Panc1 (cell line): Measurements from ENCODE around the gene MSANTD7. TPM values are rescaled to one million over a fixed set of nuclear protein-coding genes. Genes with fewer than 3 reads are reported as not detected.
A peak's percentile ranks its signal among the peaks of the same experiment; 100 is the strongest.

Source experiments
- ATAC-seq: fragments of 200-7000 bp; cut with Tn5 transposase; 2 replicates; pipeline ENCODE4 v1.9.1; 2020; ENCODE audit warnings: mild to moderate bottlenecking, moderate library complexity
- BruUV-seq: library from RNA; stranded (reverse); fragments of 400-500 nt; replicated peaks from 2 replicates; lab custom pipeline; 2021; lab: Mats Ljungman, UMichigan
- CTCF ChIA-PET: fragments of 300-600 bp; sonication (Branson Sonifier 250); formaldehyde crosslinking; loops from one replicate; lab custom pipeline; 2022; ENCODE audit warnings: antibody characterized with exemption; lab: Charles Lee
- POLR2A ChIA-PET: fragments of 300-600 bp; sonication (Branson Sonifier 250); formaldehyde crosslinking; loops from one replicate; lab custom pipeline; 2022; ENCODE audit warnings: antibody characterized with exemption; lab: Charles Lee
- DNase-seq: peaks from one replicate; pipeline ENCODE4 v3.0.0-alpha.2; 2010; ENCODE audit warnings: low read depth, low spot score
- H3K27ac ChIP-seq: 2 replicates; pipeline ENCODE4 v1.5.1; 2011; ENCODE audit warnings: mild to moderate bottlenecking, low read length, inconsistent platforms
- H3K27me3 ChIP-seq: fragments of 200-500 bp; sonication (Bioruptor generic); 2 replicates; pipeline ENCODE4 v1.6.0; 2014; ENCODE audit warnings: low read length, inconsistent platforms; ENCODE audit not compliant: control insufficient read depth, insufficient read depth
- H3K36me3 ChIP-seq: fragments of 200-500 bp; sonication (Bioruptor generic); 2 replicates; pipeline ENCODE4 v1.5.1; 2014; ENCODE audit warnings: inconsistent platforms, mild to moderate bottlenecking, low read length, moderate library complexity; ENCODE audit not compliant: control insufficient read depth, insufficient read depth
- H3K4me1 ChIP-seq: 2 replicates; pipeline ENCODE4 v1.5.1; 2011; ENCODE audit warnings: inconsistent platforms, mild to moderate bottlenecking, low read length, moderate library complexity; ENCODE audit not compliant: control insufficient read depth, insufficient read depth
- H3K4me3 ChIP-seq, 2 experiments: 2 replicates each; pipeline ENCODE4 v1.5.1; 2011 to 2012; ENCODE audit warnings: low read depth in 2 of 2, low read length in 2 of 2, mild to moderate bottlenecking in 2 of 2, inconsistent platforms in 1 of 2, moderate library complexity in 1 of 2
- H3K9me3 ChIP-seq: fragments of 200-500 bp; sonication (Bioruptor generic); 2 replicates; pipeline ENCODE4 v1.5.1; 2014; ENCODE audit warnings: low read depth, mild to moderate bottlenecking, inconsistent platforms, low read length, moderate library complexity; ENCODE audit not compliant: control insufficient read depth, insufficient read depth
- POLR2AphosphoS5 ChIP-seq: IDR thresholded peaks from 2 replicates; pipeline ENCODE4 v1.6.1; 2012; ENCODE audit warnings: mild to moderate bottlenecking, low read depth, low read length, moderate library complexity
- SIN3A ChIP-seq: IDR thresholded peaks from 2 replicates; pipeline ENCODE4 v1.6.1; 2012; ENCODE audit warnings: low read depth, mild to moderate bottlenecking, low read length, moderate library complexity, borderline replicate concordance; ENCODE audit not compliant: insufficient read depth
- TCF7L2 ChIP-seq: IDR thresholded peaks from 2 replicates; pipeline ENCODE4 v1.6.1; 2011; ENCODE audit warnings: mild to moderate bottlenecking, low read depth, low read length, inconsistent platforms
- in situ Hi-C: cut with HindIII; loops from 2 replicates; pipeline ENCODE4 v1.10.0; 2016; ENCODE audit warnings: low sequenced_read_pairs, low pct_unique_long_range_greater_than_20kb
- intact Hi-C: fragments of 100-400 bp; cut with micrococcal nuclease; formaldehyde crosslinking; loops from one replicate; pipeline ENCODE4 v1.10.0; 2022; ENCODE audit not compliant: unreplicated experiment
- total RNA-seq: library from RNA; stranded (reverse); gene quantifications from one replicate; pipeline ENCODE4 v1.2.1, GENCODE V29; 2021; ENCODE audit not compliant: unreplicated experiment
- TF ChIP-seq, protein P1 (sequence below), 2 experiments: IDR thresholded peaks; 2 replicates each; pipeline ENCODE4 v1.6.1; 2011 to 2012; ENCODE audit warnings: low read depth in 2 of 2, control low read depth in 1 of 2, low read length in 1 of 2, mild to moderate bottlenecking in 1 of 2, moderate library complexity in 1 of 2; ENCODE audit not compliant: insufficient read depth in 1 of 2
- TF ChIP-seq, protein P2 (sequence below): fragments of 450-650 bp; IDR thresholded peaks from 2 replicates; pipeline ENCODE4 v1.5.1; 2017; ENCODE audit warnings: mild to moderate bottlenecking

MSANTD7 gene
- total RNA-seq, 1 experiment from 2014 or later, result 10.4 TPM

DNA sequence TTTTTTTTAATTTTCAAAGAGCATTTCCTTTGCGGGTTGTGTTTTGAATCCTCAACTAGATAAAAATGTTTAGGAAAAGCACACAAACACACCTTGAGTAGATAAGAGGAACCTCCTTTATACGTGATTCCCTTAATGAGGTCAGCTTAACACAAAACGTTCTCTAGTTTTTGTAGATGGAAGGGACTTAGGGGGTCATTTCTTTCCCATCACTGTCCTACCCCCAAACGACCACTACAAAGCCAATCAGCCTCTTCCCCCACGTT lies 41.8 kb downstream of the MSANTD7 start:
- DNase-seq (no peak), ATAC-seq (no peak)
- H3K9me3 ChIP-seq, result no peaks in the 10 kb centered on the region
- H3K36me3 ChIP-seq, result peaks cover 2% of the 10 kb centered on the region
- BruUV-seq, result no TSS peak
- H3K4me1 ChIP-seq, result peaks cover 11% of the 10 kb centered on the region; the same call in 1 of the 2 replicates
- H3K4me3 ChIP-seq, result peak overlapping the region; percentile 82 to 86
- intact Hi-C loops (no loop called here), in situ Hi-C loops (no loop called here)
- ChIA-PET POLR2A (interaction anchor here (0.7 to 0.9 kb wide), 2 partner anchors 13 to 391 kb away, joined by 4 to 5 read pairs; no protein-coding TSS in a partner anchor), CTCF (no interaction called here)
- TF ChIP-seq POLR2AphosphoS5 (no peak), TCF7L2 (no peak), SIN3A (no peak)
- TF ChIP-seq, protein P1, sequence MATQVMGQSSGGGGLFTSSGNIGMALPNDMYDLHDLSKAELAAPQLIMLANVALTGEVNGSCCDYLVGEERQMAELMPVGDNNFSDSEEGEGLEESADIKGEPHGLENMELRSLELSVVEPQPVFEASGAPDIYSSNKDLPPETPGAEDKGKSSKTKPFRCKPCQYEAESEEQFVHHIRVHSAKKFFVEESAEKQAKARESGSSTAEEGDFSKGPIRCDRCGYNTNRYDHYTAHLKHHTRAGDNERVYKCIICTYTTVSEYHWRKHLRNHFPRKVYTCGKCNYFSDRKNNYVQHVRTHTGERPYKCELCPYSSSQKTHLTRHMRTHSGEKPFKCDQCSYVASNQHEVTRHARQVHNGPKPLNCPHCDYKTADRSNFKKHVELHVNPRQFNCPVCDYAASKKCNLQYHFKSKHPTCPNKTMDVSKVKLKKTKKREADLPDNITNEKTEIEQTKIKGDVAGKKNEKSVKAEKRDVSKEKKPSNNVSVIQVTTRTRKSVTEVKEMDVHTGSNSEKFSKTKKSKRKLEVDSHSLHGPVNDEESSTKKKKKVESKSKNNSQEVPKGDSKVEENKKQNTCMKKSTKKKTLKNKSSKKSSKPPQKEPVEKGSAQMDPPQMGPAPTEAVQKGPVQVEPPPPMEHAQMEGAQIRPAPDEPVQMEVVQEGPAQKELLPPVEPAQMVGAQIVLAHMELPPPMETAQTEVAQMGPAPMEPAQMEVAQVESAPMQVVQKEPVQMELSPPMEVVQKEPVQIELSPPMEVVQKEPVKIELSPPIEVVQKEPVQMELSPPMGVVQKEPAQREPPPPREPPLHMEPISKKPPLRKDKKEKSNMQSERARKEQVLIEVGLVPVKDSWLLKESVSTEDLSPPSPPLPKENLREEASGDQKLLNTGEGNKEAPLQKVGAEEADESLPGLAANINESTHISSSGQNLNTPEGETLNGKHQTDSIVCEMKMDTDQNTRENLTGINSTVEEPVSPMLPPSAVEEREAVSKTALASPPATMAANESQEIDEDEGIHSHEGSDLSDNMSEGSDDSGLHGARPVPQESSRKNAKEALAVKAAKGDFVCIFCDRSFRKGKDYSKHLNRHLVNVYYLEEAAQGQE (IDR thresholded peaks at IDR 0.05; ENCODE audit: insufficient read depth in 1 of 2, low read depth in 2 of 2, low read length in 1 of 2), result no peak
- TF ChIP-seq, protein P2, sequence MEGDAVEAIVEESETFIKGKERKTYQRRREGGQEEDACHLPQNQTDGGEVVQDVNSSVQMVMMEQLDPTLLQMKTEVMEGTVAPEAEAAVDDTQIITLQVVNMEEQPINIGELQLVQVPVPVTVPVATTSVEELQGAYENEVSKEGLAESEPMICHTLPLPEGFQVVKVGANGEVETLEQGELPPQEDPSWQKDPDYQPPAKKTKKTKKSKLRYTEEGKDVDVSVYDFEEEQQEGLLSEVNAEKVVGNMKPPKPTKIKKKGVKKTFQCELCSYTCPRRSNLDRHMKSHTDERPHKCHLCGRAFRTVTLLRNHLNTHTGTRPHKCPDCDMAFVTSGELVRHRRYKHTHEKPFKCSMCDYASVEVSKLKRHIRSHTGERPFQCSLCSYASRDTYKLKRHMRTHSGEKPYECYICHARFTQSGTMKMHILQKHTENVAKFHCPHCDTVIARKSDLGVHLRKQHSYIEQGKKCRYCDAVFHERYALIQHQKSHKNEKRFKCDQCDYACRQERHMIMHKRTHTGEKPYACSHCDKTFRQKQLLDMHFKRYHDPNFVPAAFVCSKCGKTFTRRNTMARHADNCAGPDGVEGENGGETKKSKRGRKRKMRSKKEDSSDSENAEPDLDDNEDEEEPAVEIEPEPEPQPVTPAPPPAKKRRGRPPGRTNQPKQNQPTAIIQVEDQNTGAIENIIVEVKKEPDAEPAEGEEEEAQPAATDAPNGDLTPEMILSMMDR, result no peak
- no peaks in the 10 kb centered on the region for H3K27me3 ChIP-seq
- peak overlapping the region; percentile 68 for H3K27ac ChIP-seq

DNA sequence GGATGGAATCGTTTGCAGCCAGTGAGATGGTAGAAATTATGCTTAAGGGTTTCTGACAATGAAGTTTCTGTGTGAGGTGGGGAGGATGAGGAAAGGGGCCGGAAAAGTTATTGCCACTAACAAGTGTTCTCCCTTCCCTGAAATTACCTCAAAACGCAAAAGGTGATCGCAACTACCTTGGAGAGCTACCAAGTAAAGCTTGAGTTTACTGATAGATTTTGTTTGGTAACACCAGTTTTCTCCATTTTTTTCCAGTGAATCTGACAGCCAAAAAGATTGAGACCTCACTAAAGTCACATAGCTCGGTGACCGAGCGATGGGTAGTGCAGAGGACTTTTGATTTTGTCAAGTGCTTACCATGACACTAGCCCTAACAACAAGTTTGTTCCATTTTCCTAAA lies 42.1 kb downstream of the MSANTD7 start:
- CTCF ChIA-PET, result no interaction called here
- intact Hi-C loops, result no loop called here
- H3K4me1 ChIP-seq, result peaks cover 11% of the 10 kb centered on the region; the same call in 1 of the 2 replicates
- peaks cover 2% of the 10 kb centered on the region for H3K36me3 ChIP-seq
- TSS peak; percentile 82 for BruUV-seq
- H3K27me3 ChIP-seq, result no peaks in the 10 kb centered on the region
- no peaks in the 10 kb centered on the region for H3K9me3 ChIP-seq
- DNase-seq, result no peak
- no peak for ATAC-seq
- TF ChIP-seq, protein P2, result no peak
- no peak for TF ChIP-seq POLR2AphosphoS5
- TF ChIP-seq TCF7L2, result no peak
- TF ChIP-seq, protein P1 (IDR thresholded peaks at IDR 0.05; ENCODE audit: insufficient read depth in 1 of 2, low read depth in 2 of 2, low read length in 1 of 2), result peak in 1 of 2 experiments; percentile 62; a peak in 2 of 4 replicates
- TF ChIP-seq SIN3A, result no peak
- H3K27ac ChIP-seq, result peak overlapping the region; percentile 68
- POLR2A ChIA-PET, result no interaction called here
- peak overlapping the region; percentile 82 to 86 for H3K4me3 ChIP-seq
- in situ Hi-C loops, result no loop called here
